Stimulated activated naive CD4-positive, alpha-beta T cell (primary cell): ENCODE measurements around the gene RRN3.
"Not testable (repeated sequence)": the region's sequence is repeated elsewhere in the genome, so short reads cannot be mapped to it uniquely, and the experiment has no call there.

Source experiments
- DNase-seq, 6 experiments: peaks; one replicate each; lab custom pipeline; 2025; lab: John Stamatoyannopoulos, UW

RRN3 gene, protein sequence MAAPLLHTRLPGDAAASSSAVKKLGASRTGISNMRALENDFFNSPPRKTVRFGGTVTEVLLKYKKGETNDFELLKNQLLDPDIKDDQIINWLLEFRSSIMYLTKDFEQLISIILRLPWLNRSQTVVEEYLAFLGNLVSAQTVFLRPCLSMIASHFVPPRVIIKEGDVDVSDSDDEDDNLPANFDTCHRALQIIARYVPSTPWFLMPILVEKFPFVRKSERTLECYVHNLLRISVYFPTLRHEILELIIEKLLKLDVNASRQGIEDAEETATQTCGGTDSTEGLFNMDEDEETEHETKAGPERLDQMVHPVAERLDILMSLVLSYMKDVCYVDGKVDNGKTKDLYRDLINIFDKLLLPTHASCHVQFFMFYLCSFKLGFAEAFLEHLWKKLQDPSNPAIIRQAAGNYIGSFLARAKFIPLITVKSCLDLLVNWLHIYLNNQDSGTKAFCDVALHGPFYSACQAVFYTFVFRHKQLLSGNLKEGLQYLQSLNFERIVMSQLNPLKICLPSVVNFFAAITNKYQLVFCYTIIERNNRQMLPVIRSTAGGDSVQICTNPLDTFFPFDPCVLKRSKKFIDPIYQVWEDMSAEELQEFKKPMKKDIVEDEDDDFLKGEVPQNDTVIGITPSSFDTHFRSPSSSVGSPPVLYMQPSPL

DNA sequence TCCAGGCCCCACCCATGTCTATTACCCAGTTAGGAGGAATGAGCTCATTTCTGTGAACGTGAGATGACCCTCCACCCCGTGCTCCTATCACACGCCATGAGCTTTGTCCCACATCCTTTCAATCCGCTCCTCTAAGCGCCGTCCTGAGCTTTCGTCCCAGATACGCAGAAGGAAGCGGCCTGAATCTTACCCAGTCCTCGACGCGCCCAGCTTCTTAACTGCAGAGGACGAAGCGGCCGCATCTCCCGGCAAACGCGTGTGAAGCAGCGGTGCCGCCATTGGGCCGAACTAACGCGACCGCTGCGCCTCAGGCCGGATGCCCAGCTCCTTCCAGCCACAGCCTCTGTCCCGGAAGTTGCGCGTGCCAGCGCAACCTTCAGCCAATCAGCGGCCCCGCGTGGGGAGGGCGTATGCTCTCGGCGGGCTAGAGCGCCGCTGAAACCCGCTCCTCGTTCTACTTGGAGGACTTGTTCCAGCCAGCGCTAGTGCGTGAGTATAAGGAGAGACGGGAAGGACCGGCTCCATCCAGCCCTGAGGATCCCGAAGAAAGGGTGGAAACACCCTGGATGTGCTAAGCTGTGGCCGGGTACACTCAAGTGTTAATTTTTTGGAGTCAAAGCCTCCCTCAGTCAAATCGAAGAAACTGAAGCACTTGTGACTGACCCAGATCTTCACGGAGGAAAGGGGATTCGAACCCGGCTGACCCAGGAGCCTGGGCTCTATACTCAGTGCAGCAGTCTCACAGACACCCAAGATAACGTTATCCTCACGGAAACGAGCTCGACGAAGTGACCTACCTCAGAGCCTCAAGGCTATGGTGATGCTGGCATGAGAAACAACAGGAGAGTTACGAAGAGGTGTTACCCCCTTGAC lies at the start of gene RRN3:
Gene RRN3 (minus strand): TSS at position 318 of the 873 bp plus-strand sequence. CDS start 39 bp downstream, at position 279.
- peak; percentile 65 to 78 (median 74) for DNase-seq

DNA sequence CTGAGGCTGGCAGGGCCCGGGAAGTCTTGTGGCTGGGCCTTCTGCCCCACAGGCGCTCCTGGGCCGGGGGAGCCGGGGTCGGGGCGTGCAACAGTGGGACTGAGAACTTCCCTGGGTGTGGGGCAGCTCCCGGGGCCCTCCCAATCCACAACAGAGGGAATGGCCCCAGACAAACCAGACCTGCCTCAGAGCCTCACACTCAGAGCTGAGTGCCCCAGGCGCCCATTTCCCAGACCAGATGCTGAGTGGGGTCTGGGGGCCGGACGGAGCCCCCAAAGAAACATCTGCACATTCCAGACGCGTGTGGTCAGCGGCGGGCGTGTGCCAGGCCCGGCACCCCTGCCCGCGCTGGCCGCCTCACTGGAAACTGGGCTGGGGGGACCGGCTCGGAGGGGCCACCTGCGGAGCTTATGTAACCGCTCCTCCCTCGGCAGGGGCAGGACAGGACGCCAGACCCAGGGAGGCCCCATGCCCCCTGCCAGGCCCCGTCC lies 49.6 kb upstream of the RRN3 start:
- not testable (repeated sequence) for DNase-seq

DNA sequence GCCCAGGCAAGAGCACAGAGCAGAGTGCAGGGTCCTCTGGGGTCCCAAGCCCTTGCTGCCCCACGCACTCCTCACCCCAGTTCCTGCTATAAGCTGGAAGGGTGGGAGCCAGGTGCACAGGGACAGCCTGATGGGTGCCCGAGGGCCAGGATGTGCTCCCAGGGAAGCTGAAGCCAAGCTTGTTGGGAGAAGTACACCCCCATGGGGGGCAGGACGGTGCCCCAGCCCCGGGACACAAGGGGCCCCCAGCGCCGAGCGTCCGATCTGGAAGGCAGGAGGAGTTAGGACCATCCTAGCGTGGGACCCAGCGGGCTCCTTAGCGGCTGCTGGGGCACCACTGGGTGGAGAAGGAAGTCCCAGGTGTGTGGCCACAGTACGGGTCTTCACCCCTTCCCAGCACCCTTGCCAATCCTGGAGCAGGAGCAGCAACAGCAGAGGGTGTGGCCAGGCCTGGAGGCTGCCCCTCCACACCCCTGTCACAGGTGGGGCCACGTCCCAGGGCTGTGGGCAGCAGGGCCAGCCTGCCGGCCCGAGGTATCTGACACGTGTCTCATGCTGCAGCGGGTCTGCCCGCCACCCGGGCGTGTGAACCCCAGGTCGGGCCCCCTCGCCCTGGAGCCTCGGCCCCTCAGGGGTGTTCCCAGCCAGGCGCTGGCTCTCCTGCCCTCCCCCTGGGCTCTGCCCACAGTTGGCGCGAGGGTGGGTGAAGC lies 49.0 kb upstream of the RRN3 start:
- DNase-seq = not testable (repeated sequence)

DNA sequence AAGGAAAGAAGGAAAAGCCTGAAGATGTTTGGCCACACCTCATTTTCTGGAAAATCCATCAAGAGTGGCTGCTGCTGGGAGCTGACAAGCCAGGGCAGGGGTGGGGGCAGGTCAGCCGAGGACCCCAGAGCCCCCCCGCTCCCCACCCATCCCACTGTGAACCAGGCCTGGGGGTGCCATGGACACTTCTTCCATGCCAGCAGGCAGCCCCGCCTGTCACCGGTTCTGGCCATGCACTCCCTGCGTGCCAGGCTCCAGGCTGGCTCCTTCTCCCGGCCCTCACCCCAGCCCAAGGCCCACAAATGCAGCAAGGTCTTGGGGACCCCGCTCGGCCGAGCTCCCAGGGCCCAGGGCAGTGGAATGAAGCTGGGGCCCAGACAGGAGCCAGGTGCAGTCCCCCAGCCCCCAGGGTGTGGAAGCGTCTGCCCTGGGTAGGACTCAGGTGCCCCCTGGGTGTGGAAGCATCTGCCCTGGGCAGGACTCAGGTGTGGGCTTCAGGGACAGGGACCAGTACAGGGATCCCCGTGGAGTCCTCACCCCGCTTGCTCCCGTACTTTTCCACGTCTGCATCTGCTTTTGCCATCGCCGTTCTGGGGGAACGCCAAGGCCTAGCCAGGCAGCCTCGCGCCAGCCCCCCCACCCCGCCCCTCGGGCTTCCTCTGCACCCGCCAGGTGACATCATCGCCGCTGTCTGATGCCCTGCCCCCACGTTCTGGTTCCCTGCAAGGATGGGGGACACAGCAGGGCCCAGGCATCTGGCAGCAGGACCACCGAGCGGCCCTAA lies 48.2 kb upstream of the RRN3 start:
- not testable (repeated sequence) for DNase-seq

DNA sequence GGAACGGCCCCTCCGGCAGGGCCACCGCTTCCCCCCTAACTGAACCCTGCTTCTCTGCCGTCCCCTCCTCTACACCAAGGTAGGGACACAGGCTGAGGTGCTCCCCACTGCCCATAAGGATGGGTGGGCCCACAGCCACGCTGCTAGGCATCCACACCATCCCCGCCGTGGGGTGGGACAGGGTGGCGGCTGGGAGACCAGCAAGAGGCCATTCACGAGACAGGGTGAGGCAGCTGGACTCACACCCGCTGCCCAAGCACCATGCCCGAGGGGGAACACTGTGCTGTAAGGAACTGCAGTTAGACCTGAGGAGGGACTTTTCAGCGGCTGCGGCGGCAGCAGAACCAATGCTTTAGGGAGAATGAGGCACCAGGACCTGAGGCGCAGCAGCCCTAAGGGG lies 47.5 kb upstream of the RRN3 start:
- no peak for DNase-seq

DNA sequence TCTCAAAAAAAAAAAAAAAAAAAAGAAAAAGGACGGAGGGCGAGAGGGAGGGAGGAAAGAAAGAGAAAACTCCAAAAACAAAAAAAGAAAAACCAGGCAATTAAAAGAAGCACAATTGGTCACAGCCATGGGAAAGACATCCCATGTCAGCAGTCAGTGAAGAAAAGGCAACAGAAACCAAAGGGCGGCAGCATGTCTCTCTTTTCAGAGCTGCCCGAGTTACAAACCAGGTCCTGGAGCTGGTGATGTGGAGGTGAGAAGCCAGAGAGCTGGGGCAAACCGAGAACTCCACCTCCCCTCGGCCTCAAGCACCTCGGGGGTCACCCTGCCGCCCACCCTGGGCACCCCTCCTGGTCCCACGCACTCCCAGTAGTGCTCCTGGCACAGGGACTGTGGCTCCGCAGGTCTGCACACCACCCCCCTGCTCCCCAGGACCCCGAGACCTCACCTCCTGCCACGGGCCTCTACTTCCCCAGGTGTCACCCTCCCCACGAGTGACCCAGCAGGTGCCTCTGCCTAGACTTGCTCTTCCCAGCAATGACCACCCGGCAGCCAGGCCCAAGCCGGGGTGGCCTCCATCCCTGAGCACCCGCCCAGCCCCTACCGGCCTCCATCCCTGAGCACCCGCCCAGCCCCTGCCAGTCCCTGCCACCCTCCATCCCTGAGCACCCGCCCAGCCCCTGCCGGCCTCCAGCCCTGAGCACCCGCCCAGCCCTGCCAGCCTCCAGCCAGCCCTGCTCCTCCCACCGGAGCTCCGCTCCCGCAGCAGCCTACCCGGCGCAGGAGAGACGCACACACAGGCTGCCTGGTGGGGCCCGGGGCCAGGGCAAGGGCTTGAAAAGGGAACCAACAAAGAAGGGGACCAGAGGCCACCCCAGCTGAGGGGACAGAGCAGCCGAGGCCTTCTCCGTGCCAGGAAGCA lies 46.6 kb upstream of the RRN3 start:
- not testable (repeated sequence) for DNase-seq

DNA sequence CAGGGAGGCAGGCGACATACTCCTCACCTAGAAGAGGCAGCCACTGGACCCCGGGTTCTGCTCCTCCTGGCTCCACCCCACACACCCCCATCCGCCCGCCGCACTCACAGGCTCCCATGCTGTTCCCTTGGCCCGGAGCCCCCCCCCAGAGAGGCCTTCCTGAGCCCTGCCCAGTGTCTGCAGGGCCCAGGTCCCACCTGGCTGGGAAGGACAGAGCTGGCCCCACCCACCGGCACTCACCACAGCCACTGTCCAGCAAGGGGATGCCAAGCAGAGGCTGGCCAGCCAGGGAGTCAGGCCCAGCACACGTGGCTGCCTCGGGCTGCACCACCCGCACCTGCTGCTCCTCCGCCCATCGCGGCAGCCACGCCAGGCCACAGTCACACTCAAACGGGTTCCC lies 43.4 kb upstream of the RRN3 start:
- DNase-seq = not testable (repeated sequence)

DNA sequence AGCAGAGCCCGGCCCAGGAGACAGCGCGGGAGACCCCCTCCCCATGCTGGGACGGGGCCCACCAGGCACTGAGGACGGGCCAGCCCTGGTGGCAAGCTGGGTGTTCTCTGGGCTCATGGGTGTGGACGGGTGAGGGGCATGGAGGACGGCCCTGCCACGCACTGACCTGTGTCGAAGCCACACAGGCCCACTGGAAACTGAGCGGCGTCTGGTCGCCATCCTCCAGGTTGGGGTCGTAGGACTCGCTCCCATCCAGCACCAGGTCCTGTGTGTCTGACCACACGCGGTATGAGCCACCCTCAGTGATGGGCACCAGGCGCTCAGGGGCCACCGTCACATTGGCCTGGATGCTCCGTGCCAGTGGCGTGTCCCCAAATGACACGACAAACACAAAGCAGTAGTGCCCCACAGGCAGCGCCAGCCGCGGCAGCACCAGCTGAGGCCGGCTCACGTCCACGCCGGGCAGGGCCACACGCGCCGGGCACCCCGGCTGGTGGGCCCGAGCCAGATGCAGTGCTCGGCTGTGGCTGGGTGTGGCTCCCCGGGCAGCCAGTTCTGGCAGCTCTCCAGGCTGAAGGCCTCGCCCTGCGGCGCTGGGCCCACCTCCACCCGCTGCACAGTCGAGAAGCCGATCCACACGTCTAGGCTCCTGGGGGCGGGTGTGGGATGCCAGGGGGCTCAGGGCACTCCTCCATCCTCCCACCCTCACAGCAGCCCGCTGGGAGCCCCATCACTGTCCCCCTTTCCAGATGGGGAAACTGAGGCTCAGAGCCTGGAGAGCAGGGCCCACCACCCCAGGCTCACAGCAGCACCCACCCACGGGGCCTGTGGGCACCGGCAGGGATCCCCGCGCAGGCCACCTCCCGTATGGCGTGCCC lies 41.6 kb upstream of the RRN3 start:
- not testable (repeated sequence) for DNase-seq

DNA sequence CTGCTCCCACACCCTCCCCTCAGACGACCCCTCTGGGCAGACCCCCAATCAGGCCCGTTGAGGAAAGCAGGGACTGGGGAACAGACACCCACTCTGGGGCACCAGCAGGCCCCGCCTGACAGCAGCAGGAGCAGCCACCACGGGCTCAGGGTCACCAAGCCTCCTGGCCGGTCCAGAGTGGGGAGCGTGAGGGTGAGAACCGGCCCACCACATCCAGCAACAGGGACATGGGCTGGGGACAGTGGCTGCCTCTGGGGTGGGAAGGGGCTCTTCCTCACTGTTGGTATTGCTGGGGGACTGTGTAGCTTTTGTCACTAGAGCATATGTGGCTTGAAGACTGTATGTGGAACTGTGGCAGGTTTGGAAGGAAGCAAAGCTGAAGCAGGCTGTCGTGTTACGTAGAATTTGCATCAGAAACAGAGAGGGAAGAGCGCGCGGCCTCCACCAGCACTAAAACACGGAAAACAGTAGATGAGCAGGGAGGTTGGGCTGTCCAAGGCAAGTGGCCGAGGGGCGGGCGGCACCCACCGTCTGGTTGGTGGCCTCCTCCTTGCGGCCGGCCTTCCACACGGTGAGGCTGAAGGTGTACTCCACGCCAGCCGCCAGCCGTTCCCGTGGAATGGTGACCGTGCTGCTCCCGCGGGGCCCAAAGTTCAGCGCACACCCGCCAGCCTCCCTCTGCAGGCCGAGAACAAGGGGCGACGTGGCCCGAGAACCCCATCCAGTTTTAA lies 40.8 kb upstream of the RRN3 start:
- DNase-seq = not testable (repeated sequence)

DNA sequence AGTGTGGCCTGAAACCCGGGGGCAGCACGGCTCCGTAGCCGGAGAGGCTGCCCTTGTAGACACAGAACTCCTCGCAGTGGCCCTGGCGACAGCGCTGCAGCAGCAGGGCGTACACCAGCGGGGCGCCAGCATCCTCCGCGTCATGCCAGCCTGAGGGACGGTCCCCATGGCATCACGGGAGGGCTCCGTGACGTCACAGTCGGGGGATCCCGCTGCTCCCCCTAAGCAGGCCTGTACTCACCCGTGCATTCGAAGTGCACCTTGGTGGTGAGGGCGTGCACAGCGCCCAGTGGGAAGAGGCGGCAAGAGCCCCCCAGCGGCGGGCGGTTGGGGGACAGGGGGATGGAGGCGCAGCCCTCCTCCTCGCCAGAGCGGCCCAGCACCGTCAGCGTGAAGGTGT lies 39.5 kb upstream of the RRN3 start:
- DNase-seq = not testable (repeated sequence)

DNA sequence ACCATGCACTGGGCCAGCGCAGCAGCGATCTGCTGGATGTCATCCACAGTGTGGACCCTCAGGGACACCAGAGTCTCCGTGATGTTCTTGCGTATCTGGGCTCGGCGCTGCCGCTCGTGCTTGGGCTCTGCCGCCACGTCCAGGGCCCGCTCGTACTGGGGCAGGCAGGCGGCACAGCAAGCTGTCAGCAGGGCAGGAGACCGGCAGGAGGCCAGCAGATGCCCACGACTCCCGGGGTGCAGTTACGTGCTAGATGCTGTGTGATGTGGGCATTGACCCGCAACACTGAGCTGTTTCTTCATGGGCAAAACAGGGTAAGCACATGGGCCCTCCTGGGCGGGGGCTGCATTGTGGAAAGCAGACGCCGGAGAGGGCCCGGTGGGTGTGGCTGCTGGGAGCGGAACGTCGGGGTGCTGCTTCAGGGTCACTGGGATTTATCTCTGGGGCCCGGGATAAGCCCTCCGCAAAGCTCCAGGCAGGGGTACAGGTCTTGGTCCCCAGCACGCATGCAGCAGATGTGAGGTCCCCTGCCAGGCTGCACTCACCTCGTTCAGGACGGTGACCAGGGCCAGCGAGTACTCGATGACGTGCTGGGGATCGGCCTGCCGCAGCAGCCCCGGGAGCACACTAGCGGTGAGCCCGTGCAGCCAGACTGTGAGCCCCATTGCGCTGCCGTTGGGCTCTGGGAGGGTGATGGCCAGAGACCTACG lies 38.8 kb upstream of the RRN3 start:
- DNase-seq = not testable (repeated sequence)

DNA sequence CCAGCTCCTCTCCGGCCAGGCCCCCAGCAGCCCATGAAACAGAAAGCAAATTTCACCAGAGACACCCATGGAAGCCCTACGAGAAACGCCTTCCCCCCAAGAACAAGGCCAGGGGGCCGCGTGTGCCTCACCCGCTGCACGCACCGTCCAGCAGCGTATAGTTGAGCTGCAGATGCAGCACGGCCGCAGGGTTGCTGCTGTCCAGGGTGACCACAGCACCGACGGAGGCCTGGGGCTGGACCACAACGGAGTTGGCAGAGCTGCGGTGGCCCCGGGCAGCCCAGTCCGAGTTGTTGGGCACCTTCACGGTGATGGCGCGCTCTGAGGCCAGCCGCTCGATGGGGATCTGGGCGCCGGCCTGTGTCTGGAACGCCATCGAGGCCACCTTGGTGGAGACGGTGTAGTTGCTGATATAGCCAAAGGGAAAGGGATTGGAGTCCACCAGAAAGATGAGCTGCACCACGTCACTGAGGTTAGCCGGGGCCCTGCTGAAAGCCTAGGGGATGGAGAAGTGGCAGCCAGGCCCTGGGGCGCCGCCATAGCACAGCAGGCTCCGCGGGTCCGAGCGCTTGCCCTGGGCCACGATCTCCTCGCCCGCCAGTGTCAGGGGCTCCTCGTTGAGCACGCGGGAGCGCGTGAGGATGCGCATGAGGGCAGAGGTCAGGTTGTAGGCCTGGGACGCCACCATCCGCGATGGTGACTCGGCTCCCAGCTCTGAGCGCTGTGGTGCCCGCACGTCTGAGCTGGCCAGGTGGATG lies 37.0 kb upstream of the RRN3 start:
- not testable (repeated sequence) for DNase-seq

DNA sequence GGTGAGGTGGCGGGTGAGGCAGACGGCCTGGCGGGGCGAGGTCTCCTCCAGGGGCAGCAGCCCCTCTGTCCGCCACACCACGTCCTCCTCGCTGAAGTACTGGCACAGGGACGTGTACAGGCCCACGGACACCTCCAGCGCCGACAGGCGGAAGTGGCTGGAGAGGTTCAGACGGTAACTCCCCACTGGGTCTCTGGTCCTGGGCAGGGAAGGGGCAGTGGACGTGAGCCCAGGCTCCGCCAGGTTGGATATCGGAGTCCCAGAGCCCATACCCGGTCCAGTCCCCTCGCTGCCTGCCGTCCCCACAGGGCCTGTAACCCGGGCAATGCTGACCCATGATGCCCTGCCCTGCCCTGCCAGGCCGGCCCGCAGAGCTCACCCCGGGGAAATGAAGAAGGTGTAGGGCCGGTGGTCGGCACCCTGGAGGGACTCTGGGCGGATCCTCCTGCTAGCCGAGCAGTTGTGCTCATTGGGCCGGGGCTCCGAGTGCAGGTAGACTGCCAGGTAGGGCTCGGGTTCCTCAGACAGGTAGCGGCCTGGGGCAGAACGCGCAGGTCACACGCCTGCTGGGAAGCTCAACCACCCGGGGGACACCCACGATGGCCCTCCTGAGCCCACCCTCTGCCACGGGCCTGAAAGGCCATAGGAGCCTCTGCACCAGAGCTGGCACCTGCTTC lies 36.3 kb upstream of the RRN3 start:
- not testable (repeated sequence) for DNase-seq

DNA sequence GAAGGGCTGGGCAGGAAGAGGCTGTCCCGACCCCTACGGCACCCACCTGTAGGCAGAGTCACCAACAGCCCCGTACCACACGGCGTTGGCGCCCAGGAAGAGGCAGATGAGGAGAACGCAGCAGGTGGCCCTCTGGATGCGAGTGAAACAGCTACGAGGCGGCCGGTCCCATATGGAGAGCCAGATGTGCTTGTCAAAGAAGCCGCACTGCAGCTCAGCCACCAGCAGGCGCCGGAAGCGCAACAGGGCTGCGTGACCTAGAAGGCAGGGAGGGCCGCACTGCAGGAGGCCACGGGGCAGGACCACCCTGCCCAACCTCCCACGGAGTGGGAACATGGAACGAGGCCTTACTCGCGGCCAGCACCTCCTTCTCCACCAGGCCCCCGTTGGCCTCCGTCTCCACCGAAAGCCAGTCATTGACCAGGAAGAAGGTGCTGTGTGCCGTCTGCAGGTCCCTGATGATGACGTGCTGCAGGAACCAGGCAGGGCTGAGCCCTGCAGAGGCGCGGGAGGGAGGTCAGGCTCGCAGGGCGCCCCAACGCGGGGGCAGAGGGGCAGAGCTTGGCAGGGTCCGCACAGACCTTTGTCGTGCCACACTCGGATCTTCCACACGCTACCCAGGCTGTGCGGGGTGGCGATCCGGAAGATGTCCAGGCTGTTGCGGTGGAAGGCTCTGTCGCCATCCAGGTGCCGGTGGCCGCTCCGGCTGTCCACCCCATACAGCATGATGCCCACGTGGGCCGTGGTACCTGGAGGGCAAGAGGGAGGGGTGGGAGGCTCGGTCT lies 33.8 kb upstream of the RRN3 start:
- not testable (repeated sequence) for DNase-seq

DNA sequence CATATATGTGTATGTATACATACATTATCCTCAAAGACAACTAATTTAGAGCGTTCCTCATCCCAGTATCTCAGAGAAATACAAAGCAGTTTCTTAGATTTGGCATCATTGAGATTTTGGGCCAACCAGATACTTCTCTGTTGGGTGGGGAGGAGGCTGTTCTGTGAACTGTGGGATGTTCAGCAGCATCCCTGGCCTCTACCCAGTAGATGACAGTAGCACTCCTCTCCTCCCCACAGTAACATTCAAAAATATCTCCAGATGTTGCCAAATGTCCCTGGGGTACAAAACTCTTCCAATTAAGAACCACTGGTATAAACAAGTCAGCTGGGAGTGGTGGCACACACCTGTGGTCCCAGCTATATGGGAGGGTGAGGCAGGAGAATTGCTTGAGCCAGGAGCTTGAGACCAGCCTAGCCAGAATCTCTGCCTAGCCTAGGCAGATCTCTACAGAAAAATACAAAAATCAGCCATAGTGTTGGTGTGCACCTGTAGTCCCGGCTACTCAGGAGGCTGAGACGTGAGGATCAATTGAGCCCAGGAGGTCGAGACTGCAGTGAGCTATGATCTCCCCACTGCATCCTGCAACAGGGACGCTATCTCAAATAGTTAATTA lies 6.4 kb upstream of the RRN3 start:
- DNase-seq = not testable (repeated sequence)
